ENCODE measurements around the gene ARHGAP40.

DNA sequence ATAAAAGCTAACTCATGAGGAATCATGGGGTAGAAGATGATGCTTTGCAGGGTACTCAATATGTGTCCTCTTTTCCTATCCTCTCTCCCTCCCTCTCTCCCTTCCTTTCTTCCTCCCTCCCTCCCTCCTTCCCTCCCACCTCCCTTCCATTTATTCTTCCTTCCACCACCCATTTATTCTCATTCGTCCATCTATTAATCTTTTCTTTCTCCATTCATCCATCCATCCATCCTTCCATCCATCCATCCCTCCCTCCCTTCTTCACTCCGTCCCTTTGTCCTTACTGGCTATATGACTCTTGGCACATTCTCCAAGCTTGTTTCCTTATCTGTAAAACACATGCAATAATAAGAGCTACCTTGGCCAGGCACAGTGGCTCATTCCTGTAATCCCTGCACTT lies 40.9 kb downstream of the ARHGAP40 start:
- TF ChIP-seq, protein P1, sequence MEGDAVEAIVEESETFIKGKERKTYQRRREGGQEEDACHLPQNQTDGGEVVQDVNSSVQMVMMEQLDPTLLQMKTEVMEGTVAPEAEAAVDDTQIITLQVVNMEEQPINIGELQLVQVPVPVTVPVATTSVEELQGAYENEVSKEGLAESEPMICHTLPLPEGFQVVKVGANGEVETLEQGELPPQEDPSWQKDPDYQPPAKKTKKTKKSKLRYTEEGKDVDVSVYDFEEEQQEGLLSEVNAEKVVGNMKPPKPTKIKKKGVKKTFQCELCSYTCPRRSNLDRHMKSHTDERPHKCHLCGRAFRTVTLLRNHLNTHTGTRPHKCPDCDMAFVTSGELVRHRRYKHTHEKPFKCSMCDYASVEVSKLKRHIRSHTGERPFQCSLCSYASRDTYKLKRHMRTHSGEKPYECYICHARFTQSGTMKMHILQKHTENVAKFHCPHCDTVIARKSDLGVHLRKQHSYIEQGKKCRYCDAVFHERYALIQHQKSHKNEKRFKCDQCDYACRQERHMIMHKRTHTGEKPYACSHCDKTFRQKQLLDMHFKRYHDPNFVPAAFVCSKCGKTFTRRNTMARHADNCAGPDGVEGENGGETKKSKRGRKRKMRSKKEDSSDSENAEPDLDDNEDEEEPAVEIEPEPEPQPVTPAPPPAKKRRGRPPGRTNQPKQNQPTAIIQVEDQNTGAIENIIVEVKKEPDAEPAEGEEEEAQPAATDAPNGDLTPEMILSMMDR (IDR thresholded peaks at IDR 0.05; ENCODE audit: borderline replicate concordance, extremely low read depth, low read length, poor library complexity, severe bottlenecking): no peak
- no peak for TF ChIP-seq EZH2 (IDR thresholded peaks at IDR 0.05; ENCODE audit: borderline replicate concordance, low read depth, low read length, severe bottlenecking)
